Panc1 (cell line): ENCODE results near the gene SOX8. TPM values are rescaled to one million over a fixed set of nuclear protein-coding genes. Genes with fewer than 3 reads are reported as not detected.

Experiments
- ATAC-seq: fragments of 200-7000 bp; cut with Tn5 transposase; 2 replicates; pipeline ENCODE4 v1.9.1; 2020; ENCODE audit warnings: mild to moderate bottlenecking, moderate library complexity
- BruUV-seq: library from RNA; stranded (reverse); fragments of 400-500 nt; replicated peaks from 2 replicates; lab custom pipeline; 2021; lab: Mats Ljungman, UMichigan
- CTCF ChIA-PET: fragments of 300-600 bp; sonication (Branson Sonifier 250); formaldehyde crosslinking; loops from one replicate; lab custom pipeline; 2022; ENCODE audit warnings: antibody characterized with exemption; lab: Charles Lee
- POLR2A ChIA-PET: fragments of 300-600 bp; sonication (Branson Sonifier 250); formaldehyde crosslinking; loops from one replicate; lab custom pipeline; 2022; ENCODE audit warnings: antibody characterized with exemption; lab: Charles Lee
- DNase-seq: peaks from one replicate; pipeline ENCODE4 v3.0.0-alpha.2; 2010; ENCODE audit warnings: low read depth, low spot score
- H3K27ac ChIP-seq: 2 replicates; pipeline ENCODE4 v1.5.1; 2011; ENCODE audit warnings: mild to moderate bottlenecking, low read length, inconsistent platforms
- H3K27me3 ChIP-seq: fragments of 200-500 bp; sonication (Bioruptor generic); 2 replicates; pipeline ENCODE4 v1.6.0; 2014; ENCODE audit warnings: low read length, inconsistent platforms; ENCODE audit not compliant: control insufficient read depth, insufficient read depth
- H3K36me3 ChIP-seq: fragments of 200-500 bp; sonication (Bioruptor generic); 2 replicates; pipeline ENCODE4 v1.5.1; 2014; ENCODE audit warnings: inconsistent platforms, mild to moderate bottlenecking, low read length, moderate library complexity; ENCODE audit not compliant: control insufficient read depth, insufficient read depth
- H3K4me1 ChIP-seq: 2 replicates; pipeline ENCODE4 v1.5.1; 2011; ENCODE audit warnings: inconsistent platforms, mild to moderate bottlenecking, low read length, moderate library complexity; ENCODE audit not compliant: control insufficient read depth, insufficient read depth
- H3K4me3 ChIP-seq, 2 experiments: 2 replicates each; pipeline ENCODE4 v1.5.1; 2011 to 2012; ENCODE audit warnings: low read depth in 2 of 2, low read length in 2 of 2, mild to moderate bottlenecking in 2 of 2, inconsistent platforms in 1 of 2, moderate library complexity in 1 of 2
- H3K9me3 ChIP-seq: fragments of 200-500 bp; sonication (Bioruptor generic); 2 replicates; pipeline ENCODE4 v1.5.1; 2014; ENCODE audit warnings: low read depth, mild to moderate bottlenecking, inconsistent platforms, low read length, moderate library complexity; ENCODE audit not compliant: control insufficient read depth, insufficient read depth
- CTCF ChIP-seq: fragments of 450-650 bp; IDR thresholded peaks from 2 replicates; pipeline ENCODE4 v1.5.1; 2017; ENCODE audit warnings: mild to moderate bottlenecking
- POLR2AphosphoS5 ChIP-seq: IDR thresholded peaks from 2 replicates; pipeline ENCODE4 v1.6.1; 2012; ENCODE audit warnings: mild to moderate bottlenecking, low read depth, low read length, moderate library complexity
- REST ChIP-seq, 2 experiments: IDR thresholded peaks; 2 replicates each; pipeline ENCODE4 v1.6.1; 2011 to 2012; ENCODE audit warnings: low read depth in 2 of 2, control low read depth in 1 of 2, low read length in 1 of 2, mild to moderate bottlenecking in 1 of 2, moderate library complexity in 1 of 2; ENCODE audit not compliant: insufficient read depth in 1 of 2
- SIN3A ChIP-seq: IDR thresholded peaks from 2 replicates; pipeline ENCODE4 v1.6.1; 2012; ENCODE audit warnings: low read depth, mild to moderate bottlenecking, low read length, moderate library complexity, borderline replicate concordance; ENCODE audit not compliant: insufficient read depth
- TCF7L2 ChIP-seq: IDR thresholded peaks from 2 replicates; pipeline ENCODE4 v1.6.1; 2011; ENCODE audit warnings: mild to moderate bottlenecking, low read depth, low read length, inconsistent platforms
- in situ Hi-C: cut with HindIII; loops from 2 replicates; pipeline ENCODE4 v1.10.0; 2016; ENCODE audit warnings: low sequenced_read_pairs, low pct_unique_long_range_greater_than_20kb
- intact Hi-C: fragments of 100-400 bp; cut with micrococcal nuclease; formaldehyde crosslinking; loops from one replicate; pipeline ENCODE4 v1.10.0; 2022; ENCODE audit not compliant: unreplicated experiment
- total RNA-seq: library from RNA; stranded (reverse); gene quantifications from one replicate; pipeline ENCODE4 v1.2.1, GENCODE V29; 2021; ENCODE audit not compliant: unreplicated experiment

Gene SOX8
- total RNA-seq, 1 experiment from 2014 or later, result 1.8 TPM

GRCh38 chr16:984121-984694 is 2.6 kb downstream of the SOX8 start:
- BruUV-seq, result no TSS peak
- TF ChIP-seq SIN3A (no peak), REST (IDR thresholded peaks at IDR 0.05; ENCODE audit: insufficient read depth in 1 of 2, low read depth in 2 of 2, low read length in 1 of 2) (no peak), CTCF (no peak), TCF7L2 (no peak), POLR2AphosphoS5 (no peak)
- POLR2A ChIA-PET, result no interaction called here
- no peak overlapping the region for H3K4me3 ChIP-seq
- H3K27ac ChIP-seq, result no peak overlapping the region
- DNase-seq (no peak), ATAC-seq (no peak)
- no peaks in the 10 kb centered on the region for H3K27me3 ChIP-seq
- H3K9me3 ChIP-seq, result no peaks in the 10 kb centered on the region
- H3K36me3 ChIP-seq, result no peaks in the 10 kb centered on the region
- intact Hi-C loops (no loop called here), in situ Hi-C loops (no loop called here)
- no peaks in the 10 kb centered on the region for H3K4me1 ChIP-seq
- CTCF ChIA-PET, result no interaction called here

GRCh38 chr16:984736-985636 is 3.4 kb downstream of the SOX8 start:
- in situ Hi-C loops, result no loop called here
- no TSS peak for BruUV-seq
- Histone ChIP-seq H3K36me3 (no peaks in the 10 kb centered on the region), H3K4me3 (no peak overlapping the region), H3K27me3 (no peaks in the 10 kb centered on the region), H3K9me3 (no peaks in the 10 kb centered on the region), H3K27ac (no peak overlapping the region), H3K4me1 (no peaks in the 10 kb centered on the region)
- DNase-seq (no peak), ATAC-seq (no peak)
- TF ChIP-seq REST (IDR thresholded peaks at IDR 0.05; ENCODE audit: insufficient read depth in 1 of 2, low read depth in 2 of 2, low read length in 1 of 2) (no peak), SIN3A (no peak), POLR2AphosphoS5 (no peak), CTCF (no peak), TCF7L2 (no peak)
- ChIA-PET POLR2A (no interaction called here), CTCF (no interaction called here)
- intact Hi-C loops, result no loop called here
